Jurkat, Clone E6-1 (cell line): ENCODE data around the gene CINP.

Experiments
- DNase-seq: peaks from one replicate; pipeline ENCODE4 v3.0.0-alpha.2; 2011; ENCODE audit warnings: low read depth, low spot score
- H3K4me3 ChIP-seq: 2 replicates; pipeline ENCODE4 v1.5.1; 2011; ENCODE audit warnings: mild to moderate bottlenecking, low read length, control low read depth, moderate library complexity

The CINP gene

DNA sequence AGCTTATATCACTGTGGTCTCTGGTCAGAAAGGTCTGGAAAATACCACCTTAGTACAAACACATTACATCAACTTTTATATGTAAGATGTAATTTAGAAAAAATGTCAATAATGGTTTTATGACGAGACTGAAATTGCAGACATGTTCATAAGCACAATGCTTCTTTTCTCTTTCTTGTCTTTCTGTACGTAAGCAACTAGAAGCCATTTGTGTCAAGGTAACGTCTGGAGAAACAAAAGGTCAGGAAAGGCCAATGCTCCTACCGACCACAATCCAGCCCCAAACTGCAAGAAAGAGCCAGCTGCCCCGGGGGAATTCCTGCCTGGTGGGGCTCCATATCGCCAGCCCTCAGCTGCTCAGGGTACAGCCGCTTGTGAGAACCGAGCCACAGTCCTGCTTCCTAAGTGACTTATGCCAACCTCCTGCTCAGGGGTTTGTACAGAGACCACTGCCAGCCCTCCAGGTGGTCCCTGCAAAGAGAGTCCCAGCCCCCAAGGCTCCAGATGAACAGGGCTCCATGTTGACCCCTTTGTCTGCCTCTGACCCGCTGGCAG, 36.8 kb downstream of the CINP start:
- no peak overlapping the region for H3K4me3 ChIP-seq
- DNase-seq = no peak

- no peak for DNase-seq
- no peak overlapping the region for H3K4me3 ChIP-seq
Observed at GRCh38 chr14:102323102-102323501, 39.6 kb downstream of the CINP start.

DNA sequence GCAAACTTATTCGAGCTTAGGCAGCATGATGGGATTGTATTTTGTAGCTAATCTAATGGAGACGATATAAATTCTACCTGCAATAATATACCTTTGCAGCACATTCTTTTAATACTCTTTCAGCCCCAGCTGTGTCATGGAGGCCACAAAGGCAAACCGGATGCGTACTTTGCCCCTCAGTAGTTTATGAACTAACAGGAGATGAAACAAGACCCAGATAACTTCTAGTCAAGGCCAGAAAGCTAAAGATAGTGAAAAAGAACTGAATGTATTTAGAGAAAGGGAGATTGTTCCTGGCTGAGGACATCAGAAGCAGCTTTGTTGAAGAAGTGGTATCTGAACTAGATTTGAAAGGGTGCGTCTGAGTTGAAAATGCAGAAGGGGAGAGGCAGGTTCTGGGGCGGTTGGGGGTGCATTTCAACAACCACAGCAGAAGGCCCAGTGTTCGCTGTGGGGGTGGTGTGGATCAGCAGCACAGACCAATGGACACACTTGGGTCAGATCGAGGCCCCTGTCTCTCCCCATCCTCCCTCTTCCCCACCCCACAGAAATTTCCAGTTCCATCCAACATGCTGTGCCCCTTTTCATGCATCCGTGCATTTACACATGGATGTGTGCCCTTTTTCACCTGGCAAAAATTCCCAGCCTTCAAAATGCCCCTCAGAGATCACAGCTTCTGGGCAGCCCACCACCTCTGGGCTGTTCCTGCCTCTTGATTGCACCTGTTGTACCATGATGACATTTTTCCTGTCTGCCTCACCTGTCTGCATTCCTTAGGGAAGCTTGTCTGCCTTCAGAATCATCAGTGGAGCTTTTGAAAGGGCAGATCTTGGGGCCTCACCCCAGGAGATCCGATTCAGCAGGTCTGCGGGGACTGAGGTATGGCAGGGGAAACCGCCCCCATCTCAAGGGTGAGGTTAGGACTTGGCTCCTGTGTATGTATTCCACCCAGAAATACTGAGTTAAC, 41.0 kb downstream of the CINP start:
- no peak for DNase-seq
- no peak overlapping the region for H3K4me3 ChIP-seq

- no peak for DNase-seq
- peak overlapping the region; percentile 75 for H3K4me3 ChIP-seq
Observed at GRCh38 chr14:102320671-102321455, 41.8 kb downstream of the CINP start.

GRCh38 chr14:102320033-102320660, 42.5 kb downstream of the CINP start:
- peak overlapping the region; percentile 75 for H3K4me3 ChIP-seq
- no peak for DNase-seq

GRCh38 chr14:102319351-102320032, 43.2 kb downstream of the CINP start, which contains the start of gene ZNF839:
ZNF839 (plus strand) TSS chr14:102319746; CDS start chr14:102319766, 20 bp downstream.
- DNase-seq = peak; percentile 86
- peak within 1 kb of the TSS; percentile 75 for H3K4me3 ChIP-seq

DNA sequence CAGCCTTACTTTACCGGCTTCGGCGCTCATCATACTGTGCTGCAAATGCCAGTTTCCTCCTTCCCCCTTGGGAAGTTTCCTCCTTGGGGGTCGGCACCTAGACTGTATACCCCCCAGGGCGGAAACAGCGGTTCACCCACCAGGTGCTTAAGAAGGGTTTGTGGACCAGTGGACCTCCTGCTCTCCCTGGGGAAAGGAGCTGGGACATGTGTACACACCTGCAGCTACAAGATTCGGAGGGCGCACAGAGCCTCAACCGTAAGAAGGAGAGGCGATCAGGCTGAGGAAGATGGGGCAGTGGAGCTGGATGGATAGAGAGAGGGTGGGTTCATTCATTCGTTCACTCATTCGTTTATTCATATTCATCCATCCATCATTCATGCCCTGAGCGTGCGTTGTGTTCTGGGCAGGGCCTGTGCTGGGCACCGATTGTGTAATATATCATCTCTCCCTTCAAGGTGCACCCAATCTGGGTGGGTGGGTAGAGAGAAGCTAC, 43.9 kb downstream of the CINP start:
- no peak for DNase-seq

DNA sequence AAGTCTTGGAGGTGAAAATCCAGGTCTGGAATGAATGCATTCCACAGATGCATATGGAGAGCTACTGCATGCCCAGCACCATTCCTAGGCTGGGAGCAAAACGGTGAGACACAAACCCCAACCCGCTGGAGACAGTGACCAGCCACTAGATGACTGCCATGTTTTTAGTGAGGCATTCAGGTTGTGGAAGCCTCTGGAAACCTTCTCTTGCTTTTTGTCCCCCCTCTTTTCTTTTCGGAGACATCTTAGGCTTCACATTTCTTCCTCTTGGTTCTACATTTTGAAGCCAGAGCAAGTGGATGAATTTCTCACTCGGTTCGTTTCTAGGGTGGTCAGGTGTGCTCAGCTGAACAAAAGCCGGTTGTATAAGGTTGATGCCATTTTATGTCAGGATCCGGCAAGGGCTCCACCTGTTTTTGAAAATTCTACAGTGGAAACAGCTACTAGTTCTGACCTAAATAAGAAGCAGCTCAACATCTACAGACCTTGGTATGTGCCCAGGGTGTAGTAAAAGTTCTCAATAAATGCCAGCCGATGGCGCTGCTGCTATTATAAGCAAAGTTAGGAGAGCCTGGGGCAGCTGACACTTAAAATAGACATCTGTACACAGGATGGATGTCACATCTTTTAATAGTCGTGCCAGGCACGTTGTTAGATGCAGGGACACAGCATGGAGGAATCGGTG, 45.0 kb downstream of the CINP start:
- peak overlapping the region; percentile 46 for H3K4me3 ChIP-seq
- peak; percentile 75 for DNase-seq

More for the DNA sequence above, 43.9 kb downstream of the CINP start:
- H3K4me3 ChIP-seq = peak overlapping the region; percentile 75

- peak; percentile 86 for DNase-seq
- H3K4me3 ChIP-seq = peak overlapping the region; percentile 67
Observed at GRCh38 chr14:102316743-102317563, 45.7 kb downstream of the CINP start.

- peak; percentile 52 for DNase-seq
- peak overlapping the region; percentile 67 for H3K4me3 ChIP-seq
Observed at GRCh38 chr14:102316338-102316742, 46.4 kb downstream of the CINP start.

DNA sequence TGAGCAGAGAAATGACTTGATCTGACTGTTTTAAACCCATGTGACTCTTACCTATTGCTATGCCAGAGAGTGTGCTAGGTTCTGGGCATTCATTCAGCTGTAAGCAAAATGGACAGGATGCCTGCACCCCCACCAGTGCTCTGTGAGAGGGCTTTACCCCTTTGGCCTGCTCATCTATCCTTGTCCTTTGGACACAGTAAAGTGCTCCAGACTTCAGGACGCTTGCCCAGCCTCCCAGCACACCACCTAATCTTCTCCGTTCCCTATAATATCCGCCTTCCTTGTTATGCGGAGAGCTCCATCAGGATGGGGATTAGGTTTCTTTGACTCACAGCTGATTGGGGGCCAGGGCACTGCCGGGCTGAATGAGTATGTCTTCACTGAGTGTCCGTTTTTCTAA, 47.6 kb downstream of the CINP start:
- no peak overlapping the region for H3K4me3 ChIP-seq
- no peak for DNase-seq

DNA sequence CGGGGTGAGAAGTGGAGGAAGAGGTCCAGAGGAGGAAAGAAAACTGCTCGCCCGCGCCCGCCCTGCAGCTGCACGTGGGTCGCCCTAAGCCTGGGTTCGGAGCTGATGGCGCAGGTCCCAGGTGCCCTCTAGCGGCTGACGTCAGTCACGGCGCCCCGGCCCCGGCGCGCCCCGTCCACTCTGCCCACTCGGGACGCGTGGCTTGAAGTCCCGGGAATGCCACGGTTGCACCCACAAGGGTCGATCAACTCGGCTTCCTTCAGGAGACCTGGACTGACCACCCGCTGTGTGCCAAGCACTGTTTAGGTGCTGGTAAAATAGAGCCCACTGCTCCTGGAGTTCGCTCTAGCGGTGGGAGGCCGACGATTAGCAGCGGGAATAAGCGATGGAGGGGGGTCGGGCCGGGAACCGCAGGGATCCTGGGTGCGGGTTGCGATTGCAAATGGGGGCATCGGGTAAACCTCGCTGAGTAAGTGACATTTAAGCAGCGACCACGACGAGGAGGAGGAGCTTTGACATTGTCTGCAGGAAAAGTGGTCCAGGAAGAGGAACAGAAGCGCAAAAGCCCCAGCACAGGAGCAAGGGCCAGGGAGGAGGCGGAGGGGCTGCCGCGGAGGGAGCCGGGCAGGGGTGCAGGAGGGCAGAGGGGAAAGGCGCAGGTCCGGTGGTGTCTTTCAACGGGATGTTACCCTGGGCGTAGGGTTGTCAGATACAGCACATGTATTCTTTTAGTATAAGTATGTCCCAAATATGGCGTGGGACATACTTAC, 48.3 kb downstream of the CINP start:
- H3K4me3 ChIP-seq = peak overlapping the region; percentile 71
- peak; percentile 71 for DNase-seq

GRCh38 chr14:102304611-102305506, 57.8 kb downstream of the CINP start, which contains the start of gene MOK:
MOK (minus strand) TSS chr14:102305164; CDS start chr14:102304968, 196 bp downstream.
- H3K4me3 ChIP-seq = peak within 1 kb of the TSS; percentile 83
- peak; percentile 93 for DNase-seq

DNA sequence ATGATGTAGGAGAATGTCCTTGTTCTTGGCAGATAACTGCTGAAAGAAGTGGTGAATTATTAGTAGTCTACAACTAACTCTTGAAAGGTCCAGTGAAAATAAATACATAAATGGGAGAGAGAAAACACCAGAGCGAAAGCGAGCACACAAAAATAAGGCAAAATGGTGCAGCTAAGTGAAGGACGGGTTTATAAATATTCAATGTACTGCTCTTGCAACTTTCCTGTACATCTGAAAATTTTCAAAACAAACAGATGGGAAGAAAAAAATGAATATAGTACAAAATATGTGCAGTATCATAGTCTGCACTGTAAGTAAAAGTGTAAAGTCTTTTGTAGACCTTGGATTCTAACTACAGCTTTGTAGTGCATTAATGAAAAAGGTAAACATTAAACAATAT, 59.0 kb downstream of the CINP start:
- no peak for DNase-seq
- H3K4me3 ChIP-seq = no peak overlapping the region
